AG09309 (cell line): Measurements from ENCODE around the gene CHSY1.
A peak's percentile ranks its signal among the peaks of the same experiment; 100 is the strongest.

ENCODE experiments used
- DNase-seq: peaks from one replicate; pipeline ENCODE4 v3.0.0-alpha.2; 2010; ENCODE audit warnings: low read depth
- H3K4me3 ChIP-seq: 2 replicates; pipeline ENCODE4 v1.5.1; 2011; ENCODE audit warnings: mild to moderate bottlenecking, low read depth, low read length, moderate library complexity; ENCODE audit not compliant: control insufficient read depth
- TF ChIP-seq, protein P1 (sequence below): IDR thresholded peaks from 2 replicates; pipeline ENCODE4 v1.5.1; 2011; ENCODE audit warnings: mild to moderate bottlenecking, low read depth, low read length, inconsistent platforms; ENCODE audit not compliant: insufficient read depth, control insufficient read depth; ENCODE audit errors: missing control alignments

Gene CHSY1

DNA sequence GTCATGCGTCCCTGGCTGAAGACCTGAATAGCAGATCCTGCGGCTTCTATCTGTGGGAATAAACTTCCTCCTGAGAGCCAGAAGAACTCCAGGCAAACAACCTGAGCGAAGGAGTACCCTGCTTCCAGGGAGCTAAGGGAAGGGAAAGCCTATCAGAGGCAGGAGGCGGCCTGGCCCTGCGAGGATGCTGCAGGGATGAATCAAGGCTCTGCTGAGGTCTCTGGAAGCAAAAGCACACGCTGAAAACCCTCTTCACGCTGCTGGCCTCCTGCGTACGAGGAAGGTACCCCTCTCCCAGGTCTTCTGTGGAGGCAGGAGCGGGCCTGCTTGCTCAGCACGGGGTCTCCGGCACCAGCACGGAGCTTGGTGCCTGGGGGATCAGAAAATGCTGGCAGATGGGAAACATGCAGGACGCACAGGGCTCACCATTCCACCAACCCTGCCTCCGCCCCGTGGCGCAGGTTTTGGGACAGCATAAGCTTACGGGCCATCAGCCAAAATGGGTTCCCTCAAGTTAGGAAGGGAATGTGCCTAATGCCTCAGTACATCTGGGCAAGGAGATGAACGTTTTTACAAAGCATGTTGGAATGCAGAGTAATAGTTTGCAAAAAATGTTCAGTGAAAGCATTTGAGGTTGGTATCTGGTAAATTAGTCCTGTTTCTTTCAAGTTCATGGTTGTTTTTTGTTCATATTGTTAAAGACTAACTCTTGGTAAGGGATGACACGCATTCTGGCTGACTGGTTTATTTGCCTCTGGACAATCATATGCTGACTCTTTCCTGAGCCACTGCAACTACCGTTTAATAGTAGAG, 72.3 kb downstream of the CHSY1 start:
- peak; percentile 82 for DNase-seq
- TF ChIP-seq, protein P1, sequence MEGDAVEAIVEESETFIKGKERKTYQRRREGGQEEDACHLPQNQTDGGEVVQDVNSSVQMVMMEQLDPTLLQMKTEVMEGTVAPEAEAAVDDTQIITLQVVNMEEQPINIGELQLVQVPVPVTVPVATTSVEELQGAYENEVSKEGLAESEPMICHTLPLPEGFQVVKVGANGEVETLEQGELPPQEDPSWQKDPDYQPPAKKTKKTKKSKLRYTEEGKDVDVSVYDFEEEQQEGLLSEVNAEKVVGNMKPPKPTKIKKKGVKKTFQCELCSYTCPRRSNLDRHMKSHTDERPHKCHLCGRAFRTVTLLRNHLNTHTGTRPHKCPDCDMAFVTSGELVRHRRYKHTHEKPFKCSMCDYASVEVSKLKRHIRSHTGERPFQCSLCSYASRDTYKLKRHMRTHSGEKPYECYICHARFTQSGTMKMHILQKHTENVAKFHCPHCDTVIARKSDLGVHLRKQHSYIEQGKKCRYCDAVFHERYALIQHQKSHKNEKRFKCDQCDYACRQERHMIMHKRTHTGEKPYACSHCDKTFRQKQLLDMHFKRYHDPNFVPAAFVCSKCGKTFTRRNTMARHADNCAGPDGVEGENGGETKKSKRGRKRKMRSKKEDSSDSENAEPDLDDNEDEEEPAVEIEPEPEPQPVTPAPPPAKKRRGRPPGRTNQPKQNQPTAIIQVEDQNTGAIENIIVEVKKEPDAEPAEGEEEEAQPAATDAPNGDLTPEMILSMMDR = no peak
- no peak overlapping the region for H3K4me3 ChIP-seq

DNA sequence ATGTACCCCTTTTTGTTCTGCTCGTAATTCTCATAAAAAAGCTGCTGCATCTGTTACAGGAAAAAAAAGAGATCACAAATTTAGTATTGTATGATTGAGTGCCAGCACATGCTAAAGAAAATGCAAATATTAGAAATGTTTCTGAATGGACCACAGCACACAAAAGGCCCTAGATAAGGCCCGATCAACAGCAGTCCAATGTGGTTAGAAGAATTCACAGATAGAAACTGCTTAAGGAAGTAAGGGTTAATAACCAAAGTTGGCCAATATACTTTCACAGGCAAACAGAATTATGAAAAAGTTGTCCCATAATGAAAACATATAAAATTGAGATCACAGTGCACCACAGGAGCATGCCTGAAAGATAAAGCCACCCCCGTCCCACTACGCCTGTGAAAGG, 72.9 kb downstream of the CHSY1 start:
- TF ChIP-seq, protein P1 = no peak
- DNase-seq = no peak
- no peak overlapping the region for H3K4me3 ChIP-seq

DNA sequence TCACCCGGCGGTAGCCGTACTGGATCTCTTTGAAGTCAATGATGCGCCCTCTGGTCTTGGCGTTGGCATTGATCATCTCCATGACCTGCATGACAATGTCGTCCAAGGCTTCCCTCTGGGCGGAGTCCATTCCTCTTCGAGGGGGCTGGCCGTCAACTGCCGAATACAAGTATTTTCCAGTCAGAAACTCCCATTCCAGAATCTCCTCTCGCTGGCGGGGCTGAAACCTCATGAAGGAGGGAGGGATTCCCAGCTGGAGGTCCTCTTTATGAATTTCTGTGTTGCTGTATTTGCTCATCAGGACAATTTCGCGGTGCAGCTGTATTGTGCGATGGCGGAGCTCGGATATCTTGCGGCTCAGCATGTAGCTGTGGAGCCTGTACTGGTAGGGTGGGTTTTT, 73.4 kb downstream of the CHSY1 start:
- TF ChIP-seq, protein P1 = no peak
- no peak for DNase-seq
- H3K4me3 ChIP-seq = no peak overlapping the region

DNA sequence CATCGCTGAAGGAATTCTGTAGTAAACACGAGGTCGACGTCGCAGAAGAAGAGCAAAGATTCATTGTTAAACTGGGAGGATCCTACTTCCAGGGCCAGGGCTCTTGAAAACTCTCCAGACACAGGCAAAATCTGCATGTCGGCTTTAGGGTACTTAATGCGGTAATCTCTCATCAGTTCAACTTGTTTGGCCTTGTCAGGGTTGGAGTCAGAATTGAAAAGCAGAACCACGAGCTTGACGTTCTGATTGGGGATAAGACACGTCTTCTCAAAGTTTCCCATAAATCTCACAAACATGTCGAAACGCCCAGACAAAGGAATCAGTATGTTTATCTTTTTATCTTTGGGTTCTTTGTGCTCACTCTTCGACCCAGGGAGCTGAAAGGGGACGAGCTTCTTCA, 74.0 kb downstream of the CHSY1 start:
- TF ChIP-seq, protein P1 = no peak
- no peak for DNase-seq
- H3K4me3 ChIP-seq = no peak overlapping the region

DNA sequence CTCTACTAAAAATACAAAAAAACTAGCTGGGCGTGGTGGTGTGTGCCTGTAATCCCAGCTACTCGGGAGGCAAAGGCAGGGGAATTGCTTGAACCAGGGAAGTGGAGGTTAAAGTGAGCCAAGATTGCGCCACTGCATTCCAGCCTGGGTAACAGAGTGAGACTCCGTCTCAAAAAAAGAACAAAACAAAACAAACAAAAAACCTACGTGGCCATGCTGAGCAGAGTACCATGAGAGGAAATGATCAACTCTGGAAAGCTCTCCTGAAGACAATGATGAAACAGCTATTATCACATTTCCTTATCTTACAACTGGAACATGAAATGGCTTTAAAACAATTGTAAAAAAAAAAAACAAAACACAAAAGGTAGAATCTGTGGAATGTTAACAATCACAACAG, 75.2 kb downstream of the CHSY1 start:
- DNase-seq = no peak
- no peak overlapping the region for H3K4me3 ChIP-seq
- TF ChIP-seq, protein P1 = no peak

DNA sequence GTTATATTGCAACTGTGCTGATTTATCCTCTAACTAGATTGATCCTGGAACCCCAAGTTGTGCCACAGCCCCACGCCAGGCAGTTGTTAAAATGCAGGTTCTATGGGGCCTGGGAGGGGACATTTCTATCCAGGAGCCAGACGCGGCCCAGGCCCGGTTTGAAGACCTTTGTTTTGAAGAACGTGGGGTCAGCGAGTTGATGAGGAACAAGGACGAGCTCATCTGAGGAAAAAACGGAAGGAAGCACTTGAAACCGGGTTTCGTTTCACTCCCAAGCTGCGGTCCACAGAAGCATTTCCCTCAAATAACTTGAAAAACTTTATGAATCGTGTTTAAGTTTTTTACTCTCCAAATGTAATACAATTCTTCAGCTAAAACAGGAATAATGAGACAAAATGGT, 76.4 kb downstream of the CHSY1 start:
- TF ChIP-seq, protein P1 = no peak
- no peak for DNase-seq
- H3K4me3 ChIP-seq = no peak overlapping the region
